HG02623 (cell line): Measurements from ENCODE around the gene EXOC6B.
A peak's percentile ranks its signal among the peaks of the same experiment; 100 is the strongest.
"Not testable (repeated sequence)": the region's sequence is repeated elsewhere in the genome, so short reads cannot be mapped to it uniquely, and the experiment has no call there.

Experiments
- ATAC-seq: cut with Tn5 transposase; IDR thresholded peaks from one replicate; pipeline ENCODE4 v1.9.1; 2021; ENCODE audit warnings: moderate library complexity; ENCODE audit not compliant: unreplicated experiment

The EXOC6B gene

GRCh38 chr2:72685638-72686213 lies 140.1 kb downstream of the EXOC6B start:
- no peak for ATAC-seq

DNA sequence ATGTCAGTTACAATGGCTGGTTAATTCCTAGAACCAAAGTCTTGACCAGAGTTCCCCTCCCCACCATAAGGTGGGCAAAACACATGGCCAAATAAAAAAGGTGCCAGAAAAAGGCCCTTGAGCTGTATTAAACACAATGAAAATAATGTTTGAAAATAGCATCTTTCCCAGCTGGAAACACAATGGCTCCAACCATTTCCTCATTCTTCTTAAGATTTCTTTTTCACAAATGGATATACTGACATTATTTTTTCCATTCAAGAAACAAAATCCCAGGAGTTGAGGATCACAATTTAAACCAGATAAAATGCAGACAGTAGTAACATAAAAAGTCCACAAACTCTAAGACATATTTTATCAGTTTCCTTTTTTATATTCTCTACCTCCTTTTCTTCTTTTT lies 143.8 kb downstream of the EXOC6B start:
- ATAC-seq, result no peak

DNA sequence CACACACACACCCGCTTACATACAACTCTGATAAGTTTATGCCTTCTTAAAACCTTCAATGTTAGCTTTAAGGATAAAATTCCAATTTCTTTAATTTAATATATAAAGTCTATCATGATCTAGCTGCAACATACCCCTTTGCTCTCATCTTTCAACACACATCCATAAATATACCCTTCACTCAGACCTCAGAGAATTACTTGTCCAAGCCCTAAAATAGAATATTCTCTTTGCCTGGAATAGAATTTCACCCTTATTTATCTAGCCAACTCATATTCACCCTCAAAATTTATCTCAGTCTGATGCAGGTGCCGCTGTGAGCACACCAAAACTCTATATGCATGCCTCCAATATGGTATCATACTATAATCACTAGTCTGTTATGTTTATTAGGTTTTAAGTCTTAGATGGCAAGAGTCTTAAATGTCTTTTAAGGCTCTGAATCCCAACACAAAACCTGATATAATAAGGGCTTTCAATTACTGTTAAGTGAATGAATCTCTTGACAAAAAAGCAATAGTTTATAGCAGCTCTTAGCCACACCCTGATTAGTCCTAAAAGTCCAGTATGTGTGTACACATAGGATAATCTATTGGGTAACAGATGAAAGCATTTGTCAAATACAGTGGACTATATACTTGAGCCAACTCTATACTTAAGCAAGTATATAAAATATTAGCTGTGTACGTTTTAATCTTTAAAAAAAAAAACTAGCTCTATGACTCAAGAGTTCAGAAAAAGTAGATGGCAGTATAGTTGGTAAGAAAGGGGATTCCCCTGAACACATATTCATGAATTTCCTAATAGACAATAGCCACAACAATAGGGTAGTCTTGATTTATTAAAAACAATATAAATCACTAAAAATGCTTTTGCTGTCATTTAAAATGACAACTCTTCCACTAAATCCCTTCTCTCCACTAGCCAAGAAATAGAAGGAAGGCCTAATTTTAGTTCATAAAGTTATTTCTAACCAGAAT lies 144.5 kb downstream of the EXOC6B start:
- ATAC-seq, result no peak

DNA sequence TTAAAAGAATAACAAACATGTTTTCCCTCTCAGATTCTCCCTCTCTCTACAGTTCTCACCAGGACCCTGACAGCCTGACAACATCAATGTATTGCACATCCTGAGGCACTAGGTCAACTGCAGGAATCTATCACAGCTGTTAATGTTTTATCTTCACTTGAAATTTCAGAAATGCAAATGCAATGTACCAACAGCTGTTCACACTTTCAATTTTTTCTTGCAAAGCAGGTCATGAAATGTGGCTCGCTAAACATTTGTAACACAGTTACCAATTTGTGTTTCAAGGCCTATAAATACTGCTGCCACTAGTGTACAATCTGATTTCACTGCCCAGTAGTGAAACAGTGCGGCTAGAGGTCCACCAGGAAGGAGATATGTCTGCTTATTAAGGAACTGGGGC lies 147.8 kb downstream of the EXOC6B start:
- ATAC-seq, result peak; percentile 74

- ATAC-seq, result no peak
These were observed 149.3 kb downstream of the EXOC6B start for GRCh38 chr2:72676341-72677025.

DNA sequence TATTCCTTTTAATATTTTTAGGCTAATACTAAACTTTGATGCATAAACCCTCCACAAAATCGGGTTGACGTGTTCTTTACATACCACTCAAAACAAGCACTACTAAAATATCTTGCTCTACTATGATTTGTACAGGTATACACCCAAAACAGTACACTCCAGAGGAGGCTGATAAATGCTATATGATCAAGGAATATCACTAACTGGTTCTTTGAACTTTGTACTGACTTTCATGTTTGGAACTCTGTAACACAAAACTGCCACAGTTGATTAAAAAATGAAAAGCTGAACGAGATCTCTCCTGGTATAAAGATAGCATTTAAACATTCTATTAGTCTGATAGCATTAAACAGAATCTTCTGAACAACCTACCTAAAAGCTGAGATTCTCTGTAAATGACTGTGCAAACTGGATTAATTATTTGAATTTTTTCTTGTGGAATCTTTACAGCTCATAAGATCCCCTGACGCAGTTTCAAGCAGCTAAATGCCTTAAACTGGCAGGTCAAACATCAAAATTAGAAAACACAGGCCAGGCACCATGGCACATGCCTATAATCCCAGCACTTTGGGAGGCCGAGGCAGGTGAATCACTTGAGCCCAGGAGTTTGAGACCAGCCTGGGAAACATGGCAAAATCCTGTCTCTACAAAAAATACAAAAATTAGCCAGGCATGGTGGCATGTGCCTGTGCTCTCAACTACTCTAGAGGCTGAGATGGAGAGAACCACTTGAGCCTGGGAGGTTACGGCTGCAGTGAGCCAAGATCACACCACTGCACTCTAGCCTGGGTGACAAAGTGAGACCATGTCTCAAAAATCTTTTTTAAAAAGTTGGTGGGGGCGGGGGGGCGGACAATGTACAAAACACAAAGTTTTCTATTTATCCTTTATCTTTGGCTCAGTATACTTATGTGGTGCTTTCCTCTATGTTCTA lies 150.6 kb downstream of the EXOC6B start:
- no peak for ATAC-seq

DNA sequence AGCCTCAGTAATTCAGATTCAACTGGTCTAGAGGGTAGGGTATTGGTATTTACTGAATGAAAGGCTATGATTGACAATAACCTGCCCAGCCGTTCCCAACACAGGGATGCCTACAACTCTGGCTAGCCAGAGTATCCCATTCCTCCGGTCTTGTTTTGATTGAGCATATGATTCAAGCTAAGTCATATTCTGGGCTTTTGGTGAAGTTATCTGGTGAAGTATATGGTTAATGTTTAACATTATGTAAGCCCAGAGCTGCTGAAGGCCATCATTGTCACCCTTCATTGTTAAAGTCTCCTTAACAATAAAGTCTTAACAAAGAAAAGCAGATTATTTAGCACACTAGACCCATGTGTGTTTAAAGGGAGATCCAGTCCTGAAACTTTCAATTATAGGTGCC lies 152.6 kb downstream of the EXOC6B start:
- no peak for ATAC-seq

DNA sequence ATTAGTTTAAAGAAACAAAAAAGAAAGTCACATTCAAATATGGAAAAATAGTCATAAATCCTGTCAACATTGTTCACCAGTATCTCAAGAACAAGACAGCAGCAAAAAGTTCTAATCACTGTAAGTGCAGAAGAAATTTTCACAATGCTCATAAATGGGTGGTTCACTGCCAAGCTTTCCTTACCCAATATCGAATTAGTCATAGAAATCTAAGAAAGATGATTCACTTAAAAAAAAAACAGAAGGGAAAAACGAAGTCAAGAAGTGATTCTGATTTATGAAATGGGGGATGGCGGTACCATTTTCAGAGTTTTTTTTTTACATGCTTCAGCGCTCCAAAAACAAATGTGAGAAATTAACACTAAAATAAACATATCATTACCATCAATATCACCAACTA lies 156.7 kb downstream of the EXOC6B start:
- ATAC-seq, result no peak

DNA sequence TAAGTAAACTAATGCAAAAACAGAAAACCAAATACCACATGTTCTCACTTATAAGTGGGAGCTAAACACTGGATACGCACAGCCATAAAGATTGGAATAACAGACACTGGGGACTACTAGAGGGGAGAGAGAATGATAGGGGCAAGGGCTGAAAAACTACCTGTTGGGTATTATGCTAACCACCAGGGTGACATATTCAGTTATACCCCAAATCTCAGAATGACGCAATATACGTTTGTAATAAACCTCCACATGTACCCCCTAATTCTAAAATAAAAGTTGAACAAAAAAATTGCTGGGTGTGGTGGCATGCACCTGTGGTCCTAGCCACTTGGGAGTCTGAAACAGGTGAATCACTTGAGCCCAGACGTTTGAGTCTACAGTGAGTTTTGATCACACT lies 157.2 kb downstream of the EXOC6B start:
- no peak for ATAC-seq

- ATAC-seq, result no peak
These were observed 160.4 kb downstream of the EXOC6B start for GRCh38 chr2:72665448-72665847.

GRCh38 chr2:72661985-72662384 lies 163.8 kb downstream of the EXOC6B start:
- no peak for ATAC-seq

GRCh38 chr2:72649810-72650209 lies 176.0 kb downstream of the EXOC6B start:
- ATAC-seq, result no peak

GRCh38 chr2:72641221-72641620 lies 184.6 kb downstream of the EXOC6B start:
- not testable (repeated sequence) for ATAC-seq

- ATAC-seq, result no peak
These were observed 187.1 kb downstream of the EXOC6B start for GRCh38 chr2:72638600-72639211.

DNA sequence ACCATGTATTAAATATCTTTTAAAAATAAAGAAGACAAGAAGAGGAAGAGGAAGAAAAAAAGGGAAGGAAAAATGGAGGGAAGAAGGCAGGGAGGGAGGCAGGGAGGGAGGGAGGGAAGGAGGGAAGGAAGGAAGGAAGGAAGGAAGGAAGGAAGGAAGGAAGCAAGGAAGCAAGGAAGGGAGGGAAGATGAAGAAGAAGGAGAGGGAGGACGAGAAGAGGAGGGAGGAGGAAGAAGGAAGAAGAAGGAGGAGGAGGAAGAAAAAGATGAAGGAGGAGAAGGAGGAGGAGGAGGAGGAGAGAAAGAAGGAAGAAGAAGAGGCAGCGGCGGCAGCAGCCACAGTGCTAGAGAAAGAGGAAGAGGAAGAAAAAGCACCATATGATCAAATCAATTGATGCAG lies 189.6 kb downstream of the EXOC6B start:
- no peak for ATAC-seq

DNA sequence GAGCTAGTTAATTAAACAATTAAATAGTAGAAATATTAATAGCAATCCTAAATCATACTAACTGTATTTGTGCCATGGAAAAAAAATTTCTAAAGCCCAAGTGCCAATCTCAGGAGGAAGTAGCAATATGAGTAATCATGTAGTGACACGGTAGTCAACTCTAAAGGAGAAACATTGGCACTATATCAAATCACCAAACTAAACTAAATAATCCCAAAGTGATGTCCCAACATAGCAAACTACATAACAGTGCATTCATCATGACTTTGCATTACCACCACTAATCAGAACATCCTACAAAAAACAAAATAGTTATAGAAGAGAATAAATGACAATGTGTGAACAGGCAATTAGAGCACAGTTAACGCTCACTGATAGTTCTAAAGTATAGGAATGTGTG lies 195.1 kb downstream of the EXOC6B start:
- ATAC-seq, result no peak

- no peak for ATAC-seq
These were observed 196.8 kb downstream of the EXOC6B start for GRCh38 chr2:72629062-72629461.

- no peak for ATAC-seq
These were observed 198.8 kb downstream of the EXOC6B start for GRCh38 chr2:72627083-72627482.

DNA sequence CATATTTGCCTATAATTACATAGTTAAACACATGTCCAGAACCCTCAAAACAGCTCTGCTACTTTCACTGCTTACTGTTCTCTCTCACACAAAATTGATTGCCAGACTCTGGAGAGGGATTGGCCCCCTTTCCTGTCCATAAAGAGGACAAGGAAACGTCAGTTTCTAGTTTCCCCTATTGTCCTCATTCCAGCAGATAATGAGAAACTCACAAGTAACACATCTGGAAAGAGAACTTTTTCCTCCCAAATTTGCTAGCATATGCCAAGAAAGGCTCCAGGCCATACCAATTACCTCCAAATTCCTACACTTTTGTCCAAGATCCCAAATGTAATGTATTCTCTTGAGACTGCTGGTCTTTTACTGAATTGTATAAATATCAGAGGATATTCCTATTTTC lies 200.5 kb downstream of the EXOC6B start:
- ATAC-seq, result no peak

DNA sequence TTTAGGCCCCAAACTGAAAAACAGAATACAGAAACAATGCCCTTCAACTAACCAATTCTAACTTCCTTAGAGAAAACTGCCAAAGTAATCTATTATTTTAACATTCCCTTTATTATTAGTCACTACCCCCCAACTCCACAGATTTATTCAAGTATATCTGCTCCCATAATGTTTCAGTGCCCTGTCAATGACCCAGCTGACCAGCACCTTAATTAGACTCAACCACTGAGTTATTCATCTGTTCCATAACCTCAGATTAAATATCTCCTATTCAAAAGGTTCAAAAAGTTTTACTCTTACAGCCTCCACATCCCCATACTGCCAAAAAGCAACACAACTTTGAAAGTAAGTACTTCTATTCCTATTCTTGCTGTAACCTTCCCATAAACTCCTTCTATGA lies 202.4 kb downstream of the EXOC6B start:
- ATAC-seq, result no peak
